ENCODE data around the gene GPBP1L1. TPM values are rescaled to one million over a fixed set of nuclear protein-coding genes. Genes with fewer than 3 reads are reported as not detected.

Gene GPBP1L1
- total RNA-seq, 2 experiments from 2014 or later, result 116 to 125 TPM

- H3K4me3 Mint-ChIP-seq, result peak overlapping the region; percentile 99
- Histone ChIP-seq H3K4me1 (ENCODE audit: insufficient read depth, low read length) (peaks cover 44% of the 10 kb centered on the region), H3K4me3 (ENCODE audit: low read length) (peak overlapping the region; percentile 95), H3K27ac (ENCODE audit: low read depth in 1 of 2, low read length in 2 of 2) (peak overlapping the region; percentile 97), H3K9me3 (ENCODE audit: control insufficient read depth in 1 of 2, insufficient read depth in 1 of 2, low read length in 2 of 2) (no peaks in the 10 kb centered on the region), H3K27me3 (ENCODE audit: control insufficient read depth in 1 of 2, insufficient read depth in 2 of 2, low read length in 2 of 2) (no peaks in the 10 kb centered on the region), H3K36me3 (ENCODE audit: insufficient read depth, low read length) (no peaks in the 10 kb centered on the region)
- no peak for TF ChIP-seq CTCF (IDR thresholded peaks at IDR 0.05)
- intact Hi-C loops (cut with DNase I, micrococcal nuclease), result loop anchor here (2.0 to 10.0 kb wide), 10 partner anchors 101 to 673 kb away; partner anchors contain the start of genes CCDC163 (in 2 of the 2), HECTD3 (in 2 of the 2), MMACHC (in 2 of the 2) and UROD (in 2 of the 2)
- H3K4me1 Mint-ChIP-seq (ENCODE audit: low read depth), result peaks cover 61% of the 10 kb centered on the region
- H3K27ac Mint-ChIP-seq, result peak overlapping the region; percentile 100
- DNase-seq (peak in 3 of 14 experiments; percentile 13 to 38 (median 36)), ATAC-seq (ENCODE audit: poor library complexity) (no peak)
- ChIA-PET CTCF (interaction anchor here (1.5 kb wide), 1 partner anchor 101 kb away, joined by 6 read pairs; the partner anchor contains the start of gene NASP), POLR2A (interaction anchor here (0.5 to 3.6 kb wide), 28 partner anchors 9 to 989 kb away, joined by 3 to 65 read pairs (median 5); partner anchors contain the start of genes AKR1A1, BTBD19, CCDC163 and HECTD3)
- no peaks in the 10 kb centered on the region for H3K27me3 Mint-ChIP-seq
- H3K36me3 Mint-ChIP-seq (ENCODE audit: low read depth), result peaks cover 37% of the 10 kb centered on the region
- H3K9me3 Mint-ChIP-seq, result no peaks in the 10 kb centered on the region
These were observed 872 bp downstream of the GPBP1L1 start for GRCh38 chr1:45685308-45686014.

GRCh38 chr1:45684402-45684801 lies 1.9 kb downstream of the GPBP1L1 start:
- intact Hi-C loops (cut with DNase I, micrococcal nuclease), result loop anchor here (10.0 kb wide), 2 partner anchors 160 to 670 kb away; partner anchors contain the start of genes HECTD3 (in 1 of the 2), PRDX1 (in 1 of the 2) and UROD (in 1 of the 2)
- peaks cover 71% of the 10 kb centered on the region for H3K4me1 Mint-ChIP-seq (ENCODE audit: low read depth)
- Histone ChIP-seq H3K4me3 (ENCODE audit: low read length) (no peak overlapping the region), H3K9me3 (ENCODE audit: control insufficient read depth in 1 of 2, insufficient read depth in 1 of 2, low read length in 2 of 2) (no peaks in the 10 kb centered on the region), H3K27me3 (ENCODE audit: control insufficient read depth in 1 of 2, insufficient read depth in 2 of 2, low read length in 2 of 2) (no peaks in the 10 kb centered on the region), H3K4me1 (ENCODE audit: insufficient read depth, low read length) (peaks cover 43% of the 10 kb centered on the region), H3K27ac (ENCODE audit: low read depth in 1 of 2, low read length in 2 of 2) (no peak overlapping the region), H3K36me3 (ENCODE audit: insufficient read depth, low read length) (no peaks in the 10 kb centered on the region)
- no peaks in the 10 kb centered on the region for H3K9me3 Mint-ChIP-seq
- ATAC-seq (ENCODE audit: poor library complexity), result no peak
- POLR2A ChIA-PET, result interaction anchor here (0.6 to 3.6 kb wide), 2 partner anchors 76 to 99 kb away, joined by 3 to 65 read pairs; partner anchors contain the start of gene NASP
- no peak for TF ChIP-seq CTCF (IDR thresholded peaks at IDR 0.05)
- H3K4me3 Mint-ChIP-seq, result peak overlapping the region; percentile 99
- H3K36me3 Mint-ChIP-seq (ENCODE audit: low read depth), result peaks cover 37% of the 10 kb centered on the region
- H3K27me3 Mint-ChIP-seq, result no peaks in the 10 kb centered on the region
- CTCF ChIA-PET, result no interaction called here
- DNase-seq, result no peak
- H3K27ac Mint-ChIP-seq, result no peak overlapping the region

- peak overlapping the region; percentile 30 for H3K27ac Mint-ChIP-seq
- Histone ChIP-seq H3K9me3 (ENCODE audit: control insufficient read depth in 1 of 2, insufficient read depth in 1 of 2, low read length in 2 of 2) (no peaks in the 10 kb centered on the region), H3K27me3 (ENCODE audit: control insufficient read depth in 1 of 2, insufficient read depth in 2 of 2, low read length in 2 of 2) (no peaks in the 10 kb centered on the region), H3K4me3 (ENCODE audit: low read length) (no peak overlapping the region), H3K4me1 (ENCODE audit: insufficient read depth, low read length) (peaks cover 37% of the 10 kb centered on the region), H3K36me3 (ENCODE audit: insufficient read depth, low read length) (no peaks in the 10 kb centered on the region), H3K27ac (ENCODE audit: low read depth in 1 of 2, low read length in 2 of 2) (no peak overlapping the region)
- peaks cover 29% of the 10 kb centered on the region for H3K36me3 Mint-ChIP-seq (ENCODE audit: low read depth)
- peak overlapping the region; percentile 69 for H3K4me3 Mint-ChIP-seq
- no peaks in the 10 kb centered on the region for H3K27me3 Mint-ChIP-seq
- ATAC-seq (ENCODE audit: poor library complexity), result no peak
- DNase-seq, result no peak
- H3K9me3 Mint-ChIP-seq, result no peaks in the 10 kb centered on the region
- intact Hi-C loops (cut with DNase I, micrococcal nuclease), result loop anchor here (10.0 kb wide), 2 partner anchors 158 to 668 kb away; partner anchors contain the start of genes HECTD3 (in 1 of the 2), PRDX1 (in 1 of the 2) and UROD (in 1 of the 2)
- TF ChIP-seq CTCF (IDR thresholded peaks at IDR 0.05), result no peak
- H3K4me1 Mint-ChIP-seq (ENCODE audit: low read depth), result peaks cover 78% of the 10 kb centered on the region
- ChIA-PET CTCF (no interaction called here), POLR2A (interaction anchor here (1.3 kb wide), 1 partner anchor 10 kb away, joined by 3 read pairs; no protein-coding TSS in a partner anchor)
These were observed 3.4 kb downstream of the GPBP1L1 start for GRCh38 chr1:45682942-45683341.

Data from CD4-positive, alpha-beta T cell (primary cell).